ENCODE results near the gene BCL2.
A peak's percentile ranks its signal among the peaks of the same experiment; 100 is the strongest.

BCL2 gene

DNA sequence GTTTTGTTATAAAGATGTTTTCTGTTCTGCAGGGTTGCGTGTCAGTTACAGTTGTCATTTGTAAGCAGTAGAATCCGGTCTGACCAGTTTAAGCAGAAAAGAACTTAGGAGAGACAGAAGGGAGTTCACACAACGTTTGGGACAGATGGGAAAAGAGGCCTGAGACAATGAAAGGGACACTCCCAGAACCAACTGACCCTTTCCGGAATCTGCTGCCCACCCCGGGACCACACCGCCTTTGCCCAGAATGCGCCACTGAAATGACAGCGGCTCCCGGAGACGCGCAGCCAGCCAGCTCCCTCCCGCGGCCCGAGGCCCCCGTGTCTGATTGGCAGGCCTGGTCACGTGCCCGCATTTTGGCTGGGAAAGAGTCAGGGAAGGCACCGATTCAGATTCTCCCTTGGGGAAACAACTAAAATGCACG is 244.6 kb downstream of the BCL2 start:
- 25 to 39% methylated on average over 16 to 18 of the region's 19 CpGs for WGBS, 2 experiments (ENCODE audit: insufficient coverage in 2 of 2)
- Histone ChIP-seq H3K4me3 (ENCODE audit: extremely low read depth, insufficient read depth, low read length, poor library complexity, severe bottlenecking) (peak overlapping the region; percentile 20), H3K36me3 (ENCODE audit: control insufficient read depth, insufficient read depth, low read length) (no peaks in the 10 kb centered on the region), H3K9me3 (ENCODE audit: control insufficient read depth, low read length) (no peaks in the 10 kb centered on the region), H3K27ac (ENCODE audit: low read depth, low read length, severe bottlenecking) (no peak overlapping the region), H3K4me1 (ENCODE audit: control insufficient read depth, insufficient read depth, low read length, poor library complexity, severe bottlenecking) (no peaks in the 10 kb centered on the region)

DNA sequence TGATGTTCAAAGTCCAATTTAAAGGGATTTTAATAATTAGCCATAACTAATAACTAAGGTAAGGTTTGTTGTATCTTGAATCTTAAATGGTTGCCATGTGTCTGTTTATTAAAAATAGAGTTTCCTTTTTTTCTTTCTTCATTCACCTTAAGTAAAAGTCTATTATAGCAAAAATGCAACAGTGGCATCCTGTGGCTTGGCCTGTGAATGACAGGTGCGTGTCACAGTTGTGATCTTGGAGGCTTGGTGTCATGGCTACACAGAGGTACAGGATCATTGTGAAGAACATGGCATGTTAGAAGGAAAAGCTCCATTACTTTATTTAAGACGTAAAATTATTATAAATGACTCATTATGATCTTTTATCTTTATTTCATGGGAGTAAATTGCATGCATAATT is 246.1 kb downstream of the BCL2 start:
- no peaks in the 10 kb centered on the region for H3K4me1 ChIP-seq (ENCODE audit: control insufficient read depth, insufficient read depth, low read length, poor library complexity, severe bottlenecking)
- no CpG with 5 or more reads among the region's 2 CpGs for WGBS, 2 experiments (ENCODE audit: insufficient coverage in 2 of 2)
- H3K9me3 ChIP-seq (ENCODE audit: control insufficient read depth, low read length), result no peaks in the 10 kb centered on the region
- no peaks in the 10 kb centered on the region for H3K36me3 ChIP-seq (ENCODE audit: control insufficient read depth, insufficient read depth, low read length)
- no peak overlapping the region for H3K27ac ChIP-seq (ENCODE audit: low read depth, low read length, severe bottlenecking)
- no peak overlapping the region for H3K4me3 ChIP-seq (ENCODE audit: extremely low read depth, insufficient read depth, low read length, poor library complexity, severe bottlenecking)

All from mesodermal cell (in vitro differentiated cells).